Measurements from ENCODE around the gene NXN.
"Not testable (repeated sequence)": the region's sequence is repeated elsewhere in the genome, so short reads cannot be mapped to it uniquely, and the experiment has no call there.

The NXN gene

DNA sequence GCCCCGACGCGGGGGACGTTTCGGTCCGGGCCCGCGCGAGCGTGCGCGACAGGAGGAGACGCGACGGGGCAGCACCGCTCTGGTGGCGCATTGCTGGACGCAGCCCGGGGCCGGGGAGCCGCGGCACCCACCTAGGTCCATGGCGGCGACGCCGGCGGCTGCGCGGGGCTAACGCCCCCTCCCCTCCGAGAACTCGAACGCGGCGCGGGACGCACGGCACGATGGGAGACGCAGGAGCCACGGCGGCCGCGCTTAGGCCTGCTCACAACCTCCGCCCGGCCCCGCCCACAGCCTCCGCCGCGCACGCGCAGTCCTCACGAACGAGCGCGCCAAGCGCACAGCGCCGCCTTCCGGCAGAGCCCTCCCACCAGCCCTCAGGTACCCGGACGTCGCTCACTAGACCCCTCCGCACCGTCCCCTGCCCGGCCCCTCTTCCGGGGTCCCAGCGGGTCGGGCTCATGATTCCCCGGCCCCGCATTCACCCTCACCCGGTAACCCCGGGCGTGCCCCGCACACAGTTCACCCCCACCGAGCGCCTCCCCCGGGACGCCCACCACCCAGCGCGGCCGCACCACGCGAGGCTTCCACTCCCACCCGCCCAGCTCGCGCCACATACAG, 227.5 kb downstream of the NXN start, which contains the start of gene GEMIN4:
GEMIN4 (minus strand) TSS at position 263 of the 618 bp plus-strand sequence; CDS start at position 141, 122 bp downstream.
- no peak for DNase-seq

DNA sequence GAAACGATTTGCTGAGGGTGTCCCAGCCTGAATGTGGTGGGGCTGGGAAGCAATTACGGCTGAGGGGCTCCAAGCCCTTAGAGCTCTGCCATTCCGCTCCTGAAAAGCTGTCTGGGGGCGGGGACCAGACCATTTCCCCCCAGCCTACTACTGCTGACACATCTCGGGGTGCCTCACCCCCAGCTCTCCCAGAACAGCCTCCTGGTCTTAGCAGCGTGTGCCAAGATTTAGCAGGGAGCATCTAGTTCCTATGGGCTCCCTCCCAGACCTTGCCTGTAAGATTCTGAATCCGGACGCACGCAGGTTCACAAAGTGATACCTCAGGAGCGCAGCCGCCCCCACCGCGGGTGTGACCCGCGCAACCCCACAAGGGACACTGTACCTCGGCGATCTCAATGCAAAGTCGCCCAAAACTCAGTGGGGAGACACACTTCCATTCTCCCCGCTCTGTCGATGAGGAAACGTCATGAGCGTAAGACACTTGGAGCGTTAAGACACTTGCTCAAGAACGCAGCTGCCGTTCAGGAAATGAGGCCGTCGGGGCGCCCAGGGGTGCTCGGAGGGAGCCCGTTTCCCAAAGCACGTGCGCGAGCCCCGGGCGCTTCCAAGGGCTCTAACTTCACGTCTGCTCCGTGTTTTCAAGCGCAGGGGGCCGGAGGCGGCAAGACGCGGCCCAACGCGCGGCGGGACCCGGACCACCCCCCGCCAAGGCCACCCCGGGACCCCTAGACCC, 228.1 kb downstream of the NXN start:
- DNase-seq = no peak

DNA sequence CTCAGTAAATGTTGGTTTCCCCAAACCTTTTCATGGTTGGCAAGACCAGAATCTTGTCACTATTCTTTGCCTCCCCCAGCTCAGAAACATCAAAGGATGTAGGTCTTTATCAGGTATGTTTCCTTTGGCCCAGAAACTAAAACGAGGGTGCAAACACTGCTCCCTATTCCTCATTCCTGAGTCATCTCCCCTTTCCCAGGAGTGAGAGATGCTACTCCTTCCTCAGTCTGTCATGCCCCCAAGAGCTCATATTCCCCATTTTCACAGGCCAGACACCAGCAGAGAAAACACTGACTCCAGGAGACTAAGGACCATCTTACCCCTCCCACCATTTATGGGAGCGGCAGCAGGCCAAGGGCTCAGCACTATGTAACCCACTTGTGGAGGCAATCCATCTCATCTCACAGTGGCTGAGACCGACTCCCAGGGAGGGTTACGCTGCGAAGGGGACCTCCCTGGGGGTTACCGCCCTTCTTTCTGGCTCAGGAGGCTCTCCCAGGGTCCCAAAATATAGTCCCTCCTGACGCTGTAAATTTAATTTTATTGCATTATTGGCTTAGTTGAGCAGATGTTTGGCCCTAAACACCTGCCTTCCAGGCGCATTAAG, 229.0 kb downstream of the NXN start:
- no peak for DNase-seq

DNA sequence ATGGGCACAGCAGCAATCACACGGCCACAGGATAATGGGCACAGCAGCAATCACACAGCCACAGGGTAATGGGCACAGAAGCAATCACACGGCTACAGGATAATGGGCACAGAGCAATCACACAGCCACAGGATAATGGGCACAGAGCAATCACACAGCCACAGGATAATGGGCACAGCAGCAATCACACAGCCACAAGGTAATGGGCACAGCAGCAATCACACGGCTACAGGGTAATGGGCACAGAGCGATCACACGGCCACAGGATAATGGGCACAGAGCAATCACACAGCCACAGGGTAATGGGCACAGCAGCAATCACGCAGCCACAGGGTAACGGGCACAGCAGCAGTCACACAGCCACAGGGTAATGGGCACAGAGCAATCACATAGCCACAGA, 230.2 kb downstream of the NXN start:
- not testable (repeated sequence) for DNase-seq

Data from NCI-H1436 treated with DMSO at 0.1 percent for 48 hours (cell line).